ENCODE measurements around the gene NFIA.

Gene NFIA

DNA sequence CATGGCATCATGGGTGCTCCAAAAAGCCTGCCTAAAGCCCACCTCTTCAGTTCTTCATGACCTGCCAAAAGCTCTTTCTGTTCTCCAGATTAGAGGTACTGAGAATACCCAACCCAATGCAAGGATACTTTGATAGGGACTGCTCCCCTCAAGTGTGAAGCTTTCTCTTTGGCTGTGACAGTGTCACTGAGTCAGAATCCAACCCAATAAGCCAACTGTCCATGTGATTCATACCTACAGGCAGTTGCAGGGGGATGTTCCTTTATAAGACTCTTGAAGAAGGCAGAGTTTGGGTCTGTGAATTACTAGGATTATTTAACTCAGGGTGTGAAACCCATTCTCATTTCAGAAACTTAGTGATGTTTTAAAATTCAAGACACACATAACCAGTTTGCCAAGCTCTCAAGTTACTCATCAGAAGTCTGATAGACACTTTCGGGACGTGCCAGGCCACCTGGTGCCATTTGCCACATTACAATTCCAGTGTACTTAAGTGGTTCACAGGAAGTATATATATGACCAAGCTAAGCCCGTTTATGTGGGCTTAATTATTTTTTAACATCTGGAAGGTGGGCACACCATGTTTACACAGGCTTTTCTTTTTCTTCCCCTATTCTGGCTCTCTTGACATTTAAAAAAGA is 265.8 kb downstream of the NFIA start:
- no peak for DNase-seq

DNA sequence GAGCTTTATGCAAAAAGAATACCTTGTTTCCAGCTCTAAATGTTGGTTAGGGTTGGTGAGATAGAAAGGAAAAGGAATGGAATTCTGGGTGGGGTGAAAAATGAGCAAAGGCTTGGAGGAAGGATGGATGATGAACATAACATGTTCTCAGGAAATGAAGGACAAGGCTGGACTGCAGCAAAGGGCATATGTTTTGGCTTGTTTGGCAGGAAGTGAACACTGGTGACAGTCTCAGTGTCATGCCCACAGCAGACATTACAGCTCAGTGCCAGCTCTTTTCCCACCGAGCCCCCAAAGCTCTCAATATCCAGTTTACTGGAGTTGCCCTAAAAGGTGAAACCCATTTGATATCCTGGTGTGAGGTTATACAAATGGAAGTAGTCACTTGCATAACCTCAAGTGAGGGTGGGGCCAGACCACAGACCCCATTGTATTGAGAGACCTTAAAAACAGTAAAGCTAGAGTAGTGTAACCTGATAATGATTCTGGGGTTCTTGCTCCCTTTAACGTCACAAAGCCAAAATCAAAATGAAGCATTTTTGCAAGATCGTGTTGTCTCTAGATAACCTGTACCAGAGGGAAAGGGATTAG is 270.6 kb downstream of the NFIA start:
- DNase-seq, result no peak

DNA sequence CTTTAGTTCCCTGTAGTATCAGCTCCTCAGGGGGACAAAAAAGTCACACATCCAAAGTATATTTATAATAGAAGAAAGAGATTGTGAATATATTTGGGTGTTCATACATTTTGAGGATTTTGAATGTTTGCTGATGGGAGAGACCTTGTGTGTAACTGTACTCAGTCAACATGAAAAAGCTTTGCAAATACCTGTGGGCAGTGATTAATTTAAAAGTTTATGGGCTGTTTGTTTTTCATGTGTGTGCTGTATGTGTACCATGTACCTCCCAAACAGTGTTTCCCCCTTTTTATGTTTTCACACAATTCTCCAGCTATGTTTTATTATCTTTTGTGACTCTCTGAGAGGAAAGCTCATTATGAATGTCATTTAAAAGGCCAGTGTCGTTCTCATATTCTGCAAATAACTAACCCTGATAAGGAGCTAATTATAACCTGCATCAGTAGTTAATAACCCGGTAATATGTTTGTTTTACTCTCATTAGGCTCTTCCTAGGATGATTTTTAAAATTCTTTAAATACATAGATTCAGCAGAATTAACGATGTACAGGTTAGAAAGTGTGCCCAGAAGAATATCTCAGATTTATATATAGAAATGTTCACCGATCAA is 271.5 kb downstream of the NFIA start:
- no peak for DNase-seq

DNA sequence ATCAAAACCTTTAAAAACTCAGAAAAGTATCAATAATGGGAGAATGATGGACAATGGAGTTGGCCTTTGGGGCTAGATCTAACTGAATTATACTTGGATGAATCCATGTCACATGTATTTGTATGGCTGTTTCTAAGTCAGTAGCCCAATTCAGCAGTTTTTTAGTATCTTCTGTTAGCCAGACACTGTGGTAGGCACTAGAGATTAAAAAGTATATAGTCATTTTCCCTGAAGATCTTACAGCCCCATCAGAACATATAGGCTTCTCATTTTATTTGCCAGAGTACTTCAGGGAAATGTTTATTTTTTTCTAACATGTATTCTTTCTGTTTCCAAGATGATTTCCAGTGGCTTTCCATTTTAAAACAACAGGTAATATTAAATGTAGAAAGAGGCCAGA is 273.7 kb downstream of the NFIA start:
- no peak for DNase-seq

DNA sequence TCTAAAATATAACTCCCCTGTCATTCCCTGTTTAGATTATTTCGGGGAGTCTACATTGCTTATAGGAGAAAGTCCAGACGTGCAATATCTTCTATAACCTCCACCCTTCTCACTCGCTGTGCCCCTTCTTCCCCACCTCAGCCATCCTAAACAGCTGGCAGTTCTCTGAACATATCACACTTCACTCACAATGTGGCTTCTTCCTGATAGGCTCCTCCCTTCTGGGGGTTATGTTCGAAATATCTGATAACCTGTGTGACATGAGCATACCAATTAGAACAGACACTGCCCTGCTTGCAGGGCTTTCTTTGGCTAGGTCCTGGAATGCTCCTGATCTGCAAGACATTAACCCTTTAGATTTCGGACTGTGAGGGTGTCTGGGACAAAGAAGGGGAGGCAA is 274.6 kb downstream of the NFIA start:
- no peak for DNase-seq

DNA sequence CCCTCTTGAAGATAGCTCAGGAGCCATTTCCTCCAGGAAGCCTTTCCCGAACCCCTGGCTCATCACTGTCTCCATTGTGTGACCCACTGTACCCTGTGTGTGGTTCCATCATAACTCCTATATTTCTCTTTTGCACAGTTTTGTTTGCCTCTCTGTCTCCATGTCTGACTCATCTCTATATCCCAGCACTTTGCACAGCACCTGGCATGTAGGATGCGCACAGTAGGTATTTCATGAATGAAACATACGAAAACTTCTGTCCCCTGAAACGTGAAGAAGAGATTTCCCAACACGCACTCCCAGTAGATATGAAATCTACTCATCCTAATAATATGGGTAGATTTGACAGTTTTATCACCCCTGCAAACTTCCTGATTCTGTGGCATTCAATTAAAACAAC is 275.2 kb downstream of the NFIA start:
- DNase-seq, result no peak

DNA sequence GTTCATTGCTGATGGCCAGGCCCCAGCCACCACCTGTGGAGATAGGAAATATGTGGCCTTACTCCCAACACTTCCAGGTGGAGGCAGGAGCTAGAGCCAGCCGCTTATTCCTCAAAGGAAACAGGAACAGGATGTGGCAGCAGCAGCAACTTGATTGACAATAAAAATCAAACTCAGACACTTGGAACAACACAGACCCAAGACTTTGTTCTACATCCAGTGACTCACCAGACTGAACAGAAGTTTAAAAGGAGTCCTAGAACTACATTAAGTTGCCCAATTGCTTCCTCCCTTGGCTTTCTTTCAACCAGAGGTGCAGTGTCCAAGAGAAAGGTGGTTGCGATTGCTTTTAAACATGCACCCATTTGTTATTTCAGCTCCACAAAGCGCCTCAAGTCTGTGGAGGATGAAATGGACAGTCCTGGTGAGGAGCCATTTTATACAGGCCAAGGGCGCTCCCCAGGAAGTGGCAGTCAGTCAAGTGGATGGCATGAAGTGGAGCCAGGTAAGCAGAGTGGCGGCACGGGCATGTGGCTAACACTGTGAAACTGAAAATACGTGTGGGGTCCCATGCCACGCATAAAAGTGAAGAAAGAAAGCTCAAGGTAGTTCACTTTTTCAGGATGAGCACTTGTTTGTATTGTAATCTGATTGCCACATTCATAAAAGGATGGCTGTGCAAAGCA is 276.6 kb downstream of the NFIA start:
- no peak for DNase-seq

DNA sequence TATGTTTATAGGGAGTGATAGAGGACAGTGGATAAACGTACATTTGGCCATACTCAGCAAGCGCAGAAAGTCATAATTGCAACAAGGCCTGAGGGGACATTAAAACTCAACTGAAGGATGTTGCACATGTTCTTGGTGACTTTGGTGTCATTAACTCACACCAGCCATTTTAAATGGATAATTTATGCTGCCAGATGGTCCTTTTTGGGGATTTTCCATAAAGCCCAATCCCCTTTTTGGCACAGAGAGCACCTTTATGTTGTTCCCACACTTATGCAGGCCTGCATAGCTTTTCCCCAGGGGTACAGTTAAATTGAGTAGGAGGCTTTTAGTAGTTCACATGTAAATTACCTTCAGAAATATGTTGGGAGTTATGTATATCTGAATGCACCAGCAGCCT is 279.6 kb downstream of the NFIA start:
- no peak for DNase-seq

DNA sequence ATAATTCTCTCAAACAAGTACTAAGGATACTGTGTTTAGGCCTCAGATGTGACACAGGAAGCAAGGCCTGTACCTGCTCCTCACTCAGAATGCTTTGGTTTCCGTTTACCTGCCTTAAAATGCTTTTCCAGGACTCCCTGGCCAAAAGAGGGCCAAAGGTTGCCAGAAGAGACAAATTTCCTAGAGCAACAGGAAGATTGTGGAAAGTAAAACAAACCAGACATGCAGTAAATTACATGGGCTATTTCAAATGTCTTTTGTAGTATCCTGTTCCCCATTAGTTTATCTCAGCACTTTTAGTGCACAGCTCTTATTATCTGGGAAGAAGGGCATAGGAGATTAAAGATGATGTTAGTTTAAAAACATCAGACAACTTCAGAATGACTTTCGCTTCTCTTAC is 280.0 kb downstream of the NFIA start:
- no peak for DNase-seq

DNA sequence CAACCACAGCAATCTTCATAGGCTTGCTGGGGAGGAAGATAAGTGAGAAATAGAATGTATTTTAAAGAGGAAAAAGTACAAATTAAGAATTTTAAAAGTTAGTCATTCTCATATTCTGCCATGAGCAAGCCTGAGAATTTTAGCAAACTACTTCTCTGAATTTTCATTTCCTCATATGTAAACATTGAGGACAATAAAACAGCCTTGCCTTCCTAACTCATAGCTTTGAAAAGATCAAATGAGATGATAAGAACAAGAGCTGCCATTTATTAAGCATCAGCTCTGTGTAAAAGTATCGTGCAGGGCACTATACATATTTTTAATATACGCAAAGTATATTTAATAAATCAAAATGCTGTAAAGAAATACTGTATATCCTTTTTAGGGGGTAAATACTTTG is 286.0 kb downstream of the NFIA start:
- no peak for DNase-seq

DNA sequence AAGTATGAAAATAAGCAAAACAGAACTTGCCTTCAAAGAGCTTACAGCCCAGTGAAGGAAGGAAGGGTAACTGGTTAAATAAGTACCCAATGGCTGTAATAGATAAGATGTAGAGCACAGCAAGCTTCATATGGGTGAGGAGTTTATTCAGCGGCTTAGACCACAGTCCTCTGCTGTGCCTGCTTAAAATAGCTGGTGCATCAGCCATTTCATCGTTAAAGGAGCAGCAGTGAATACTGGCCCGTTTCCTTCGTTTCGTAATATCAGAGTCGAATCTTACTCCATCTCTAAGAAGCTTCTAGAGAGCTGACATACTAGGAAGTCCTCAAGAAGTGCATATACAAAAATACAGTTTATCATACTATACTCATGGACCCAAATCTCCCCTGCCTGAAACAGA is 286.5 kb downstream of the NFIA start:
- no peak for DNase-seq

DNA sequence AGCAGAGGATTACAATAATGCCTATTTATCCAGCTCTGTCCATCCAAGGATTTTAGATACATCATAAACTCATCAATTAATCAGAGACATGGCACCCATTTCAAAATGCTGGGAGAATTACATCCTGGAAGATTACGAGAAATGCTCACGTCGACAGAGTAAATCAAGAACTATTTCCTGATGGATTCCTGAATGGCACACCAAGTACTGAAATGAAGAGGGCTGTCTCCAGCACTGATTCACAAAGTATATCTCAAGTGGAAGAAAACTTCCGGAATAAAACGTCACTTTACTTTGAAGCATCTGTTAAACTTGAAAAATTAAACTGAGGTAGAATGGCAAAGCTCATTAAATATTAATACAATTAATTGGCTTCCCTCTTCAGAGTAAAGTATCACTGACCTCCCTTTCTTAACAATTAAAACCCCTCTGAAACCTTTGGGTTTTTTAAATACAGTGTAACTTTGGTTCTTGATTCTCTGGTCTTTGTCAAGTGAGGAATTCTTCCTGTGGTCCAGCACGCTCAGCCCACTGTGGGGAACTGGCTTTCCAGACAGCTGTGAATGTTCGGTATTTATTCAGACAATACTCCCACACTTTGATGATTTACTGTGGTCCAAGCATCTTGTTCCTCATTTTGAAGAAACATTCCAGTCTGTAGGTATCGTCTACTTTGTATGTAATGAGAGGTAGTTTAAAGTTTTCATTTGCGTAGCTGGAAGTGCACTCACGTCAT is 288.0 kb downstream of the NFIA start:
- DNase-seq, result no peak

DNA sequence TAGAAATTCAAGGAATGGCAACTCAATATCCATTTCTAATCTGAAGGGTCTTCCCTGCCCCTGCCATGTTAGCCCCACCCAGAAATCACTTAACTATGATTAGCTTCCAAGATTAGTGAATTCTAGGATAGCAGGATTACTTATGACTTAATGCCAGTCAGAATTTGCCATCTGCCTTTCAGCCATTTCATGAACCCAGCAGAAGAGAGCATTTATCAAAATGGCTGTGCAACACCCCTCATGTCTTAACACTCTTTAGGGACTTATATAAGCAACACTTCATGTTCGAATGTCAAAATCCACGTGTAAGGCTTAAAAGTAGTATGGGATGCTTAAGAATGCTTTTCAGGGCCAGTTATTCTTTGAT is 288.5 kb downstream of the NFIA start:
- no peak for DNase-seq

DNA sequence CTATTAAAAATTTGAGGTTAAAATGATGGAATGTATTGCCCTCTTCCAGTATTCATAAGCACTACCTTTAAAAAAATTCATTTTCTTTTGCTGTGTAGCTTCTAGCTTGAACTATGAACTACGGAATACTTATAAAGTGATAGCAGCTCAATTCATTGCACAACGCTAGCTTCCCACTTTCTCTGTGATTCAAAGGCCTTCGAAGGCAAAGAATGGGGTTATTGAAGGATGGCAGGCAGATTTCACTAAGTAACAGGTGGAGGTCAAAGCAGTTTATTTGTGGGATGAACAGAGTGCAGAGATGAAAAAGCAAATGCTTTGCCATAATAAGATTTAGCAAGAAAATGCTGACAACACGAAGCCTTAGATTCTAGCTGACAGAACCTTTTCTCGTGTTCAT is 290.6 kb downstream of the NFIA start:
- no peak for DNase-seq

DNA sequence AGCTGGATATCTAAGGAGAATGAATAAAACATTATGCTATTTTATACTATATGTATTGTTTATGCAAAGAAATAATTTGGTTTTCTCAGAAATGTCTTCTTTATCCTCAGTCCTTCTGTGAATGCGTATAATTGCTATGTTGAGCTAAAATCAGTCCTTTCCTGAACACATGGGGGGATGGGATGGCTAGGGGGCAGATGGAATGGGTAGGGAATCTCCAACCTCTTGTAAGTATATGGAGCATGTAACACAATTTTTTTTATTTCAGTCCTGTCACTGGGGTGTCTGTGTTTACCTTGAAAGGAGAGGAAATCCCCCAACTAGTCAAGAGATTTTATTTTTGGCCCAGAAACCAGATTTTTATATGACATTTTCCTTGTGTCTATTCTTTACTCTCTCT is 291.8 kb downstream of the NFIA start:
- no peak for DNase-seq

DNA sequence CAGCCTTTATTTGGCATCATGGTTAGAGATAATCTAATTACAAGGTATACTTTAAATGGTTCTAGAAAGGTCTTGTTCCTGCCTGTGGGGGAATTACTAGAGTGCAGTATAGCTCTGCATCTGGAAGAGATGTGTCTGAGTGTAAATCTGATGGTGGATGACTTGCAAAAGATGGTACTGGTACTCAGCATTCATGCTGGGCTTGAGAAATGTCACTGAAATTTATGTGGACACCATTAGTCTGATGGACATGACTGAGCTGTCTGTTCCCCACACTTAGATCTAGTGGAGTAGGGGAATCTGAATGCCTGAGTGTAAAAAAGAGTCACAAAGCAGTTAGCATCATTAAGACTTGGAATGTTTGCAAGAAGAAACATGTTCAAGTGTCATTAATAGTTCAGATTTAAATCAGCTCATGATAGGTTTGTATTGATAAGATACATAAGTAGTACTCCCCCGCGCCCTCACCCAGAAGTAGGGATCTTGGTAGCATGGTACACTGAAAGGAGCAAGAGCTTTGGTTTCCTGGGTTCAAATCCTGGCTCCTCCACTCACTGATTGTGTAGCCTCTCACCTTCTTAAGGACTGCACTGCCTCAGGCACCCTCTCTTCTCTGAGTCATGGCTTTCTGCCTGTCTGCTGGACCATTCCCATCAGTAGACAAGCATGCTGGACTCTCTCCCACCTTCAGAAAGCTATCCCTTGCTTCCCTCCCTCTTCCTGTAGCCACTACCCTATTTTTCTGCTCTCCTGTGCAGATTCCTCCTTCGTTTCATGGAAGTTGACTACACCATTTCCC is 292.9 kb downstream of the NFIA start:
- DNase-seq, result no peak

DNA sequence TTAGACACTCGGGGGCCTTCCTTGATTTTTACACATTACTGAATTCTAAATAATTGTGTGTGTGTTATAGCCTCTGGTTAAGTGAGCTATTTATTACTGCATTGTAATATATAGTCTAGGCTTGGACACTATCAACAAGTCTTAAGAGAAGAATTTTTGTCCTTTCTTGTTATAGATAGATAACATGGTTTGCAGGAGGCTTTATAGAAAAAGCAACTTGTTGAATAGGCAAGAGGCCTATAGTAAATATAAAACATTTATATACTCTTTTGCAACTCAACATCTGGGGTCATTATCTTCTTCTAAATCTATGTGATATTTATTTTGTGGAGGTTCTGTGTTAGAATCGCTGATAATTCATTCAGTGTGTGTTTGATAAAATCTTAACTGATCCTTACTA is 293.8 kb downstream of the NFIA start:
- DNase-seq, result no peak

DNA sequence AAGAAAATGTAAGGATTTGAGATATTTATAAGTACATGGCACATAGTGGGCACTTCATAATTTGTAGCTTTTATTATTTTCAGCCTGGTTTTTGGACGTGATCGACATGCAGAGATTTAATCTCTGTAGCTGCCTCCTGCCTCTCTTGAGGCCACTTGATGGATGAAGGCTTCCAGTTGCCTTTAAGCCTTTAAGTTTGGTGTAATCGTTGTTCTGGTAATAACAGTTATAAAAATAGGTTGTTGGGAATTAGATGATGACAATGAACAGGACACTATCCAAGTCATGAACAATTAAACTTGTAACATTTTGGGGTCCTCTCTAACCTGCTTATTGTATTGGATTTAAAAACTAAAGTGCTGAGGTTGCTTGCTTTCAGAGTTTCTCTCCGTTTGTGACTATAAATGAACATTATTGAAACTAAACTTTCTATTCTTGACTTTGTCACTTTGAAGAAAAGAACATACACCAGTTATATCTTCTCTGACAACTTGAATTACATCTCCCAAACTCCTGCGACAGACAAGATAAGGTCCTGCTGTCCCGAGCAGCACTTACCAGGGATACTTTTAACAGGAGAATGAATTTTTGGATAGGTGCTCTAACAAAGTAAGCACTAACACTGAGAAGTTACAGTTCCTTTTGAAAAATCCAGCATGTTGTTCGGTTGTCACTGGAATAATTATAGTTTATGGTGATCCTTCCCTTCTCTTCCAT is 295.0 kb downstream of the NFIA start:
- no peak for DNase-seq

DNA sequence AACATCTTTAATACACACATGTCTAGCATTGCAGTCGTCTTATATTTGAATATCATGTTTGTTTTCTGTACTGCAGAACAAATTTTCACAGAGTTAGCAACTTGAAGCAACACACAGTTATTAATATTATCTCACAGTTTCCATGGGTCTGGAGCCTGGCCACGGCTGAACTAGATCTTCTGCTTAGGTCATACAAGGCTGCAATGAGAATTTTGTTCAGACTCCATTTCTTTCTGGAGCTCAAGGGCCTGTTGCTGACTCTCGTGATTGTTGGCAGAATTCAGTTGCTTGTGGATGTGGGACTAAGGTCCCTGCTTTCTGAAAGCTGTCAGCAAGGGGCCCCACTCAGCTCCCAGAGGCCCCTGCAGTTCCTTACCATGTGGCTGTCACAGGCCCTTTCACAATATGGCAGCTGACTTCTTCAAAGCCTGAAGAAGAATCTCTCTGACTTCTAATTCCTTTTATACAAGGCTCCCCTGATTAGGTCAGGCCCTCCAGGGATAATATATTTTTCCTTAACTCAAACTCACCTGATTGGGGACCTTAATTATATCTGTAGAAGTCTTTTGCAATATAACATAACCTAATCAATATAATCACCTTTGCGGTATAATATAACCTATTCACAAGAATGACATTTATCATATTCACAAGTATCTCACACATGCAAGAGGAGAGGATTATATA is 296.3 kb downstream of the NFIA start:
- DNase-seq, result no peak

DNA sequence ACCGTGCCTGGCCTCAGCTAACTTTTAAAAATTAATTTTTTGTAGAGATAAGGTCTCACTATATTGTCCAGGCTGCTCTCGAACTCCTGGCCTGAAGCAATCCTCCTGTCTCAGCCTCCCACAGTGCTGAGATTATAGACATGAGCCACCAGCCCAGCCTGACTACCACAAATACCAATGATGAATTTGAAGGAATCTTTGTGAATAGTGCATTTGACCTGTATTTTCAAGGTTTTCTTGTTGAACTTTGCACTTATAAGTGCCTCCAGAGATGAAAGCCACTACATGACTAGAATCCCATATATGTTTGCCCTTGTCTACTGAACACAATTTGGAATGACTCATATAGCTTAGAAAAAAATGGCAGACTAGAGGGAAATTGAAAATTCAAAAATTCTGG is 297.3 kb downstream of the NFIA start:
- no peak for DNase-seq

DNA sequence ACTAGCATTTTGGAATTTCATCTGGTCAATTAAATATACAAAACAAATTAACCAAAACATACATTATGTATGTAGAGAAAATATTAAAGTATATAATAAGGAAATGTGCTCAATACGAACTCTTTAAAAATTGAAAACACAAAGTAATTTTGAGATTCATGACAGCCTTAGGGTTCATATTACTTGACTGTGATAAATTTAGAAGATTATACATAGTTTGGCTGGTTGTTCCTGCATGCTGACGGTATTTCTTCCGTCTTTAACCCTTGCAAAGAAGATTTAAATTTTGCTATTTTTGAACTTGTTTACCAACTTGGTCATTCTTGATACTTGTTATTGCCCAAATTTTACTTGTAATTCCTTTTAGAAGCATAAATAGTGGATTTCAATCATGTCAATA is 298.2 kb downstream of the NFIA start:
- DNase-seq, result no peak

DNA sequence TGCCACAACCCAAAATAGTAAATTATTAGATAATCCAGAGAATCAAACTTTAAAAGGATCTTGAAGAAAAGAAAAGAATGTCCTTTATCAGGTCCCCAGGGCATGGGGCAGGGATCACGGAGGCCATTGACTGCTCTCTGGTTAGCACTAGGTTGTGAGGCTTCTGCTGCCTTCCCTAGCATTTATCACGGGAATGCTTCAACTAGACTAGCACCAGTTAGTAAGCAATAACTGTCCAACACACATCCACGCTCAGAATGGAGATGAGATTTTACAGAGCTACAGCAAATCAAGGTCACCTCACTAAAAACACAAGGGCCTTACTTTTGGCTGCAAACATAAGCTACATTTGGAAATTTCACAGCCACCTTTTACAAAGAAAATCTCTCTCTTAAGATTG is 304.0 kb downstream of the NFIA start:
- no peak for DNase-seq
